H1 (cell line): ENCODE data around the gene GPR35. TPM values are rescaled to one million over a fixed set of nuclear protein-coding genes. Genes with fewer than 3 reads are reported as not detected.

Experiments used
- HDAC2 ChIP-seq, 2 experiments: fragments of 300-600 bp in 1 of 2; sonication (generic) in 1 of 2; IDR thresholded peaks; 2 replicates each; pipeline ENCODE4 v1.6.1; 2011 to 2012; ENCODE audit warnings: low read depth in 2 of 2, low read length in 2 of 2, mild to moderate bottlenecking in 2 of 2, moderate library complexity in 2 of 2, borderline replicate concordance in 1 of 2, inconsistent platforms in 1 of 2
- polyA plus RNA-seq, 7 experiments: library from polyadenylated mRNA; depleted of rRNA in 3 of 7; stranded (reverse) in 5 of 7; unstranded in 2 of 7; fragments of >200 nt in 5 of 7; fragments of 200-250 nt in 2 of 7; gene quantifications; 1 replicate in 5 of 7; 2 replicates in 1 of 7; 4 replicates in 1 of 7; pipeline versions ENCODE4 v1.2.1 to v1.2.3, GENCODE V29; 2011 to 2013; ENCODE audit warnings: missing spikeins in 2 of 7, mixed read lengths in 2 of 7
- total RNA-seq: library from RNA; stranded (reverse); fragmentation: NEBNext Ultra II Directional; extraction: Animal tissue kit (Norgen Biotek cat#: 25700); gene quantifications from 2 replicates; pipeline ENCODE4 v1.2.1, GENCODE V29; 2021

GPR35 gene
- total and polyA plus RNA-seq, 2 of the 8 experiments (the other 6 are each of a cell fraction or from before 2014, with no cell fraction given), result 0.47 TPM; not detected in 1

DNA sequence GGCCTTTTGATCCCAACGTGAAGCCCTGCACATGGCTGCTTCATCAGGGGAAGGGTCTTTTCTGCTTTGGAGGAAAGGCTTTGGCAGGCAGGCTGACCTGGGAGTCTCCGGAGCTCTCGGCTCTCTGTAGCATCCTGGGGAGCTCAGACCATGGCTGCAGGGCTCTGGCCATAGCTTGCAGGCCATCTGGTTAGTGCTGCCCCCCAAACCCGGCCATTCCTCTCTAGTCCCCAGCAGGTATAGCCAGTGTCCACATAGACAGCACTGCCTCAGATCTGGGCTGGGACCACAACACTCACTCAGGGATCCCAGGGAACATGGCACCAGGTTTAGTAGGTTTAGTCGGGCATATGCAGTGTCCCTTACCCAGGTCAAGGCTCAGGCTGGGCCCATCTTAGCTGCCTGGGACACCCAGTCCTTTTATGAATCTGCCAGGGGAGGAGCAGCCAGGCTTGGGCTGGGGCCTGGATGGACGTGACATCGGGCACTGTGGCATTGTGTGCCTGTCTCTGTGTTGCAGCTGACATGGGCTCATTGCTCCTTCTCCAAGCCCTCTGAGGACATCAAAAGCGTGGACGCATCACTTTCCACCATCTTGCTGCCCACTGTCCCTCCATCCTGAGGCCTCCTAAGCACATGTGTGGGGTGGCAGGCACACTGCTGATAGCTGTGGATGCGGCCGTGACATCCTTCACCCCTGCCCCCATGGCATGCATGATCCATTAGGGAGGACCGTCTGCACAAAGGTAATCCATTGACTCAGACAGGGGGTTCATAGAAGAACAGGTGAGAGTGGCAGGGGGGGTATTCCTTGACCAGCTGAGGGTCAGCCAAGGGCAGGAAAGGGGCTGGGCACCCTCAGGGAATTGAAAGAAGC lies 19.2 kb upstream of the GPR35 start (continued):
- no peak for TF ChIP-seq HDAC2 (IDR thresholded peaks at IDR 0.05; ENCODE audit: borderline replicate concordance in 1 of 2, low read depth in 2 of 2, low read length in 2 of 2)
